WERI-Rb-1 (cell line): Measurements from ENCODE around the gene KCNMA1.

Source experiments
- DNase-seq: peaks from one replicate; pipeline ENCODE4 v3.0.0-alpha.2; 2020
- H3K27ac ChIP-seq: fragments of 250-450 bp; sonication (Bioruptor Pico); 2 replicates; pipeline ENCODE4 v1.5.1; 2020; ENCODE audit warnings: mild to moderate bottlenecking, moderate library complexity
- H3K27me3 ChIP-seq: fragments of 250-450 bp; sonication (Bioruptor Pico); 2 replicates; pipeline ENCODE4 v1.5.1; 2021; ENCODE audit warnings: mild to moderate bottlenecking, low read depth, moderate library complexity; ENCODE audit not compliant: insufficient read depth, severe bottlenecking
- H3K36me3 ChIP-seq: fragments of 250-450 bp; sonication (Bioruptor Pico); 2 replicates; pipeline ENCODE4 v1.5.1; 2020; ENCODE audit warnings: mild to moderate bottlenecking, moderate library complexity
- H3K4me3 ChIP-seq: 2 replicates; pipeline ENCODE4 v1.5.1; 2011; ENCODE audit warnings: low read depth, mild to moderate bottlenecking, control low read depth, low read length
- H3K9me3 ChIP-seq: fragments of 250-450 bp; sonication (Bioruptor Pico); 2 replicates; pipeline ENCODE4 v1.5.1; 2021; ENCODE audit warnings: mild to moderate bottlenecking, moderate library complexity; ENCODE audit not compliant: severe bottlenecking
- TF ChIP-seq, protein P1 (sequence below): IDR thresholded peaks from 2 replicates; pipeline ENCODE4 v1.5.1; 2011; ENCODE audit warnings: low read depth, mild to moderate bottlenecking, control low read depth, inconsistent platforms, low read length

KCNMA1 gene

DNA sequence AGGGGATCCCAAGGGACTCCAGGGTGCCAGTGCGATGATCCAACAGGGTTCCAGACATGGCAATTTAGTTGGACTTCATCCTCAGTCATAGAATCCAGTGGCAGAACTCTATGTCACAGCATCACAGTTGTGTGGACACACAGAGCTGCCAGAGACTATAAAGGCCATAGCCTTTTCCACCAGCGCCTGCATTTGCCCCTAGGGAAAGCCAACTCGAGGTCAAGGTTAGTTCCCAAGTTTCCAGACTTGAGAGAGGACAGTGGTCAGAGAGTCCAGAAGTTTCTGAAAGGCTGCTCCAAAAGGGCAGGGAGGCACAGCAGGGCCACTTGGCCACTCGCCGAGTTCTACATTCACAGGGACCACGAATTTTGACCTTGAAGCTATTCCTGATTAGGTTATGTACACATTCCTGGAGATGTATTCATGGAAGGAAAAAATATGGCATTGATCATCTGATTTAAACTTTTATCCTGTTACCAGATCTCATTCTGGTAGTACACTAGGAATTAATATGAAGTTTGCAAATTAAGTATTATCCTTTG, 170.1 kb downstream of the KCNMA1 start:
- DNase-seq: no peak
- H3K9me3 ChIP-seq: no peaks in the 10 kb centered on the region
- no peak overlapping the region for H3K4me3 ChIP-seq
- H3K27me3 ChIP-seq: no peaks in the 10 kb centered on the region
- H3K27ac ChIP-seq: no peak overlapping the region
- H3K36me3 ChIP-seq: no peaks in the 10 kb centered on the region
- TF ChIP-seq, protein P1, sequence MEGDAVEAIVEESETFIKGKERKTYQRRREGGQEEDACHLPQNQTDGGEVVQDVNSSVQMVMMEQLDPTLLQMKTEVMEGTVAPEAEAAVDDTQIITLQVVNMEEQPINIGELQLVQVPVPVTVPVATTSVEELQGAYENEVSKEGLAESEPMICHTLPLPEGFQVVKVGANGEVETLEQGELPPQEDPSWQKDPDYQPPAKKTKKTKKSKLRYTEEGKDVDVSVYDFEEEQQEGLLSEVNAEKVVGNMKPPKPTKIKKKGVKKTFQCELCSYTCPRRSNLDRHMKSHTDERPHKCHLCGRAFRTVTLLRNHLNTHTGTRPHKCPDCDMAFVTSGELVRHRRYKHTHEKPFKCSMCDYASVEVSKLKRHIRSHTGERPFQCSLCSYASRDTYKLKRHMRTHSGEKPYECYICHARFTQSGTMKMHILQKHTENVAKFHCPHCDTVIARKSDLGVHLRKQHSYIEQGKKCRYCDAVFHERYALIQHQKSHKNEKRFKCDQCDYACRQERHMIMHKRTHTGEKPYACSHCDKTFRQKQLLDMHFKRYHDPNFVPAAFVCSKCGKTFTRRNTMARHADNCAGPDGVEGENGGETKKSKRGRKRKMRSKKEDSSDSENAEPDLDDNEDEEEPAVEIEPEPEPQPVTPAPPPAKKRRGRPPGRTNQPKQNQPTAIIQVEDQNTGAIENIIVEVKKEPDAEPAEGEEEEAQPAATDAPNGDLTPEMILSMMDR: no peak

DNA sequence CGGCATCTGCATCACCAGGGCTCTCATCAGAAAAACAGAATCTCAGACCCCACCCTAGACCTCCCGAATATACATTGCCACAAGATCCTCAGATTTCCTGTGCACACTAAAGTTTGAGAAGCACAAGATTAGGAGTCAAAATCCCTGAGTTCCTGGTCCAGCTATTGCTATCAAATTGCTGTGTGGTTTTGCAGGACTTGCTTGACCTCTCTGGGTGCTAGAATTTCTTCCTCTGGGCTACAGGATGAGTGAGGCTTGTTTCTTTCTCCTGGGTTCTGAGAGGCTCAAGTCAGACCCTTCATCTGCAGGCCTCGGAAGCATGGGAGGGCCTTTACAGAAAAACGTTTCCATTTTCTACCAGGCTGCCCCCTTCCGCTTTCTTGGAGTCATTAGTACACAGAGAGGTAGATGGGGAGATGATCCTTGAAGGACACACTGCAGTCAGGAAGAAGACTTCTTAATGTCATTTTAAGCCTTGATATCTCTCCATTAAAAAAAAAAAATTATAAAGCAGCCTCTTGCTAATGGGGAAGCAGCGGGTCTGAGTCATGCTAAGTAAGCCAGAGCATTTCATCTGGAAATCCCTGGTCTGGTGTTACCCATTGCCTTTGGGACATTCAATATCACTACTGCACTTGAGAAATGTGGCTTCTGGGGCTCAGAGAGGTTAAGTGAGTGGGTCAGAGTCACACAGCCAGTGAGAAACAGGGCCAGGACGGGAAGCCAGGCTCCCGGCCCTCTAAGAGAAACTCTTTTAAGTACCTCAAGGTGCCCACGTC, 173.5 kb downstream of the KCNMA1 start:
- TF ChIP-seq, protein P1: no peak
- Histone ChIP-seq H3K9me3 (no peaks in the 10 kb centered on the region), H3K27ac (no peak overlapping the region), H3K4me3 (no peak overlapping the region), H3K27me3 (no peaks in the 10 kb centered on the region), H3K36me3 (no peaks in the 10 kb centered on the region)
- DNase-seq: no peak

GRCh38 chr10:77463499-77463898, 174.1 kb downstream of the KCNMA1 start:
- TF ChIP-seq, protein P1: no peak

GRCh38 chr10:77461636-77462296, 175.8 kb downstream of the KCNMA1 start:
- no peaks in the 10 kb centered on the region for H3K9me3 ChIP-seq
- TF ChIP-seq, protein P1: no peak
- H3K27ac ChIP-seq: no peak overlapping the region
- no peak overlapping the region for H3K4me3 ChIP-seq
- no peak for DNase-seq
- H3K36me3 ChIP-seq: no peaks in the 10 kb centered on the region
- no peaks in the 10 kb centered on the region for H3K27me3 ChIP-seq

More at GRCh38 chr10:77463499-77463898, 174.1 kb downstream of the KCNMA1 start:
- Histone ChIP-seq H3K36me3 (no peaks in the 10 kb centered on the region), H3K27me3 (no peaks in the 10 kb centered on the region), H3K9me3 (no peaks in the 10 kb centered on the region), H3K4me3 (no peak overlapping the region), H3K27ac (no peak overlapping the region)
- no peak for DNase-seq

DNA sequence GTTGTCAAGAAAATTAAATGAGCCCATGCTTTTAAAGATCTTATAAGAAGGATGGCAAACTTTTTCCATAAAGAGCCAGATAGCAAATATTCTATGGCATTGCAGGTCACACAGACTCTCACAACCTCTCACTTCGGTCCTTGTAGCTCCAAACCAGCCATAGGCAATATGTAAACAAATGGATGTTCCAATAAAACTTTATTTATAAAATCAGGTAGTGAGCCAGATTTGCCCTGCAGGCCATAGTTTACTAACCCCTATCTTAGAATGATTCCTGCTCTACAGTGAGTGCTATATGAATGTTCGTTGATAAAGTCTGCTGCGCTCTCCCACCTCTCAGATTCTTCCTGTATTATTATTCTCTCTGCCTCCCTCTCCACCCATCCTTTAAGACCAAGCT, 177.7 kb downstream of the KCNMA1 start:
- Histone ChIP-seq H3K27ac (no peak overlapping the region), H3K27me3 (no peaks in the 10 kb centered on the region), H3K9me3 (no peaks in the 10 kb centered on the region), H3K36me3 (no peaks in the 10 kb centered on the region), H3K4me3 (no peak overlapping the region)
- no peak for DNase-seq
- TF ChIP-seq, protein P1: no peak
